ENCODE data around the gene BEND3. TPM values are rescaled to one million over a fixed set of nuclear protein-coding genes. Genes with fewer than 3 reads are reported as not detected.
A peak's percentile ranks its signal among the peaks of the same experiment; 100 is the strongest.

BEND3 gene
- total RNA-seq, 1 donor from 2014 or later, result 10.9 TPM

- Mint-ChIP-seq H3K27ac (ENCODE audit: unreplicated experiment) (no peak overlapping the region), H3K36me3 (ENCODE audit: unreplicated experiment) (no peaks in the 10 kb centered on the region), H3K4me3 (ENCODE audit: unreplicated experiment) (no peak overlapping the region), H3K4me1 (ENCODE audit: low read depth, unreplicated experiment) (no peaks in the 10 kb centered on the region), H3K27me3 (ENCODE audit: unreplicated experiment) (no peaks in the 10 kb centered on the region), H3K9me3 (ENCODE audit: unreplicated experiment) (no peaks in the 10 kb centered on the region)
- no peak for TF ChIP-seq CTCF (IDR thresholded peaks at IDR 0.05; ENCODE audit: partially characterized antibody, unreplicated experiment)
- no peak for DNase-seq
Observed at GRCh38 chr6:107045826-107046675, 69.3 kb downstream of the BEND3 start.

GRCh38 chr6:107033126-107033525 lies 82.2 kb downstream of the BEND3 start:
- Mint-ChIP-seq H3K4me3 (ENCODE audit: unreplicated experiment) (no peak overlapping the region), H3K4me1 (ENCODE audit: low read depth, unreplicated experiment) (peaks cover 6% of the 10 kb centered on the region), H3K27me3 (ENCODE audit: unreplicated experiment) (peaks cover 4% of the 10 kb centered on the region), H3K36me3 (ENCODE audit: unreplicated experiment) (no peaks in the 10 kb centered on the region), H3K9me3 (ENCODE audit: unreplicated experiment) (peaks cover 7% of the 10 kb centered on the region), H3K27ac (ENCODE audit: unreplicated experiment) (no peak overlapping the region)
- DNase-seq, result no peak
- no peak for TF ChIP-seq CTCF (IDR thresholded peaks at IDR 0.05; ENCODE audit: partially characterized antibody, unreplicated experiment)

- H3K4me1 Mint-ChIP-seq (ENCODE audit: low read depth, unreplicated experiment), result peaks cover 6% of the 10 kb centered on the region
- DNase-seq, result no peak
- H3K27me3 Mint-ChIP-seq (ENCODE audit: unreplicated experiment), result peaks cover 4% of the 10 kb centered on the region
- H3K9me3 Mint-ChIP-seq (ENCODE audit: unreplicated experiment), result peaks cover 8% of the 10 kb centered on the region
- H3K36me3 Mint-ChIP-seq (ENCODE audit: unreplicated experiment), result no peaks in the 10 kb centered on the region
- TF ChIP-seq CTCF (IDR thresholded peaks at IDR 0.05; ENCODE audit: partially characterized antibody, unreplicated experiment), result no peak
- H3K27ac Mint-ChIP-seq (ENCODE audit: unreplicated experiment), result no peak overlapping the region
- H3K4me3 Mint-ChIP-seq (ENCODE audit: unreplicated experiment), result no peak overlapping the region
Observed at GRCh38 chr6:107032051-107032450, 83.3 kb downstream of the BEND3 start.

GRCh38 chr6:107030151-107030550 lies 85.2 kb downstream of the BEND3 start:
- Mint-ChIP-seq H3K27me3 (ENCODE audit: unreplicated experiment) (peaks cover 7% of the 10 kb centered on the region), H3K9me3 (ENCODE audit: unreplicated experiment) (peaks cover 6% of the 10 kb centered on the region), H3K27ac (ENCODE audit: unreplicated experiment) (no peak overlapping the region), H3K4me1 (ENCODE audit: low read depth, unreplicated experiment) (peaks cover 6% of the 10 kb centered on the region), H3K4me3 (ENCODE audit: unreplicated experiment) (peak overlapping the region; percentile 78), H3K36me3 (ENCODE audit: unreplicated experiment) (no peaks in the 10 kb centered on the region)
- no peak for DNase-seq
- no peak for TF ChIP-seq CTCF (IDR thresholded peaks at IDR 0.05; ENCODE audit: partially characterized antibody, unreplicated experiment)

GRCh38 chr6:107026965-107027364 lies 88.3 kb downstream of the BEND3 start:
- Mint-ChIP-seq H3K4me3 (ENCODE audit: unreplicated experiment) (peak overlapping the region; percentile 79), H3K36me3 (ENCODE audit: unreplicated experiment) (no peaks in the 10 kb centered on the region), H3K9me3 (ENCODE audit: unreplicated experiment) (peaks cover 6% of the 10 kb centered on the region), H3K27me3 (ENCODE audit: unreplicated experiment) (peaks cover 7% of the 10 kb centered on the region), H3K27ac (ENCODE audit: unreplicated experiment) (no peak overlapping the region), H3K4me1 (ENCODE audit: low read depth, unreplicated experiment) (peaks cover 6% of the 10 kb centered on the region)
- no peak for DNase-seq
- no peak for TF ChIP-seq CTCF (IDR thresholded peaks at IDR 0.05; ENCODE audit: partially characterized antibody, unreplicated experiment)
